SK-N-SH (cell line): ENCODE results near the gene RAD23B. TPM values are rescaled to one million over a fixed set of nuclear protein-coding genes. Genes with fewer than 3 reads are reported as not detected.

Source experiments
- CTCF ChIA-PET: fragments of 300-600, 350-600 bp; formaldehyde crosslinking; extraction: SDS; loops from one replicate; lab custom pipeline; 2021; lab: Yijun Ruan, JAX
- POLR2A ChIA-PET: fragments of 350-600 bp; sonication (Branson Sonifier 250); formaldehyde crosslinking; extraction: SDS; loops from one replicate; lab custom pipeline; 2020; ENCODE audit warnings: antibody characterized with exemption, inconsistent platforms; lab: Yijun Ruan, JAX
- DNase-seq: peaks from one replicate; pipeline ENCODE4 v3.0.0; 2012
- H2AFZ ChIP-seq: fragments of 200-600 bp; sonication (generic); 2 replicates; pipeline ENCODE4 v1.8.1; 2016; ENCODE audit warnings: antibody characterized with exemption, mild to moderate bottlenecking, low read depth
- H3F3A ChIP-seq: fragments of 200-600 bp; sonication (generic); replicated peaks from 2 replicates; pipeline ENCODE3; 2016; ENCODE audit warnings: antibody characterized with exemption, mild to moderate bottlenecking; ENCODE audit not compliant: insufficient read depth
- H3K27ac ChIP-seq, 2 experiments: fragments of 200-500 bp in 1 of 2; fragments of 200-600 bp in 1 of 2; sonication (Bioruptor generic) in 1 of 2; sonication (generic), shearing (Covaris generic) in 1 of 2; 2 replicates each; pipeline versions ENCODE4 v1.5.1 to v1.6.1; 2014 to 2016; ENCODE audit warnings: low read depth in 2 of 2, inconsistent platforms in 1 of 2, low read length in 1 of 2, mild to moderate bottlenecking in 1 of 2, mixed read lengths in 1 of 2
- H3K27me3 ChIP-seq: fragments of 200-600 bp; sonication (generic), shearing (Covaris generic); 2 replicates; pipeline ENCODE4 v1.6.1; 2016; ENCODE audit warnings: mixed run types; ENCODE audit not compliant: insufficient read depth
- H3K36me3 ChIP-seq, 2 experiments: fragments of 200-500 bp in 1 of 2; fragments of 200-600 bp in 1 of 2; sonication (Bioruptor generic) in 1 of 2; sonication (generic) in 1 of 2; replicated peaks in 1 of 2; 2 replicates each; pipeline versions ENCODE3 to v1.5.1; 2014 to 2016; ENCODE audit warnings: low read length in 1 of 2, mild to moderate bottlenecking in 1 of 2; ENCODE audit not compliant: insufficient read depth in 2 of 2, control insufficient read depth in 1 of 2
- H3K4me1 ChIP-seq, 2 experiments: fragments of 200-500 bp in 1 of 2; fragments of 200-600 bp in 1 of 2; sonication (Bioruptor generic) in 1 of 2; sonication (generic), shearing (Covaris generic) in 1 of 2; 2 replicates each; pipeline versions ENCODE4 v1.5.1 to v1.6.1; 2014 to 2016; ENCODE audit warnings: low read depth in 1 of 2, low read length in 1 of 2, mixed run types in 1 of 2; ENCODE audit not compliant: insufficient read depth in 2 of 2, control insufficient read depth in 1 of 2
- H3K4me2 ChIP-seq: fragments of 200-600 bp; sonication (generic), shearing (Covaris generic); 2 replicates; pipeline ENCODE4 v1.6.1; 2017; ENCODE audit warnings: mixed run types
- H3K4me3 ChIP-seq, 2 experiments: fragments of 200-500 bp in 1 of 2; fragments of 200-600 bp in 1 of 2; sonication (Bioruptor generic) in 1 of 2; sonication (generic), shearing (Covaris generic) in 1 of 2; 2 replicates each; pipeline versions ENCODE4 v1.5.1 to v1.8.1; 2014 to 2016; ENCODE audit warnings: low read depth in 2 of 2, inconsistent platforms in 1 of 2, low read length in 1 of 2, mild to moderate bottlenecking in 1 of 2, mixed read lengths in 1 of 2, moderate library complexity in 1 of 2
- H3K79me2 ChIP-seq: fragments of 200-600 bp; sonication (generic); 2 replicates; pipeline ENCODE4 v1.8.1; 2017; ENCODE audit warnings: mild to moderate bottlenecking; ENCODE audit not compliant: insufficient read depth
- H3K9ac ChIP-seq: fragments of 200-600 bp; sonication (generic); 2 replicates; pipeline ENCODE4 v1.6.1; 2017; ENCODE audit warnings: mixed run types
- H3K9me2 ChIP-seq: fragments of 200-600 bp; sonication (generic); 2 replicates; pipeline ENCODE4 v1.6.1; 2017; ENCODE audit warnings: mixed run types
- H3K9me3 ChIP-seq: fragments of 200-600 bp; sonication (generic); 2 replicates; pipeline ENCODE4 v1.6.1; 2017; ENCODE audit warnings: mixed run types, mild to moderate bottlenecking, moderate library complexity
- H4K20me1 ChIP-seq: fragments of 200-600 bp; sonication (generic); 2 replicates; pipeline ENCODE4 v1.6.1; 2017; ENCODE audit warnings: mild to moderate bottlenecking, mixed run types; ENCODE audit not compliant: insufficient read depth
- CHD2 ChIP-seq: fragments of 150-350 bp; IDR thresholded peaks from 2 replicates; pipeline ENCODE4 v1.6.1; 2018; ENCODE audit warnings: low read length; ENCODE audit not compliant: partially characterized antibody
- ELF1 ChIP-seq: IDR thresholded peaks from 2 replicates; pipeline ENCODE4 v1.4.0; 2012
- EP300 ChIP-seq, 2 experiments: IDR thresholded peaks; 2 replicates each; pipeline versions ENCODE4 v1.4.0 to v1.6.1; 2012; ENCODE audit warnings: borderline replicate concordance in 1 of 2, low read depth in 1 of 2, low read length in 1 of 2
- EZH2phosphoT487 ChIP-seq: fragments of 200-600 bp; sonication (generic); IDR thresholded peaks from 2 replicates; pipeline ENCODE4 v1.6.1; 2017; ENCODE audit warnings: low read depth, mixed run types, mild to moderate bottlenecking, antibody characterized with exemption, moderate library complexity, borderline replicate concordance
- FOSL2 ChIP-seq: IDR thresholded peaks from 2 replicates; pipeline ENCODE4 v1.4.0; 2012; ENCODE audit warnings: low read depth, mild to moderate bottlenecking, moderate library complexity, borderline replicate concordance
- FOXJ3 ChIP-seq: sonication (generic); formaldehyde crosslinking; IDR thresholded peaks from 2 replicates; pipeline ENCODE4 v1.5.1; 2020; ENCODE audit warnings: mild to moderate bottlenecking, missing genetic modification reagents
- FOXM1 ChIP-seq: IDR thresholded peaks from 2 replicates; pipeline ENCODE4 v1.4.0; 2012; ENCODE audit warnings: low read depth, mild to moderate bottlenecking
- GABPA ChIP-seq: IDR thresholded peaks from 2 replicates; pipeline ENCODE4 v1.4.0; 2012; ENCODE audit warnings: low read depth, mild to moderate bottlenecking
- NFIC ChIP-seq: IDR thresholded peaks from 2 replicates; pipeline ENCODE4 v1.4.0; 2012; ENCODE audit warnings: borderline replicate concordance
- RCOR1 ChIP-seq: fragments of 150-350 bp; IDR thresholded peaks from 2 replicates; pipeline ENCODE4 v1.6.1; 2017; ENCODE audit warnings: antibody characterized with exemption, low read length
- RFX5 ChIP-seq: IDR thresholded peaks from 2 replicates; pipeline ENCODE4 v1.6.1; 2012; ENCODE audit warnings: mild to moderate bottlenecking, improper control_type of control experiment, low read length
- RXRA ChIP-seq: IDR thresholded peaks from 2 replicates; pipeline ENCODE4 v1.4.0; 2012; ENCODE audit warnings: low read depth, mild to moderate bottlenecking, borderline replicate concordance
- SIN3A ChIP-seq: IDR thresholded peaks from 2 replicates; pipeline ENCODE4 v1.6.1; 2012; ENCODE audit warnings: low read depth, mild to moderate bottlenecking, low read length, moderate library complexity, borderline replicate concordance
- SMC3 ChIP-seq: IDR thresholded peaks from 2 replicates; pipeline ENCODE4 v1.6.1; 2012; ENCODE audit warnings: low read depth, low read length, improper control_type of control experiment
- TCF12 ChIP-seq: IDR thresholded peaks from 2 replicates; pipeline ENCODE4 v1.4.0; 2012
- WGBS: methylation state at CpG from one replicate; pipeline ENCODE4 v1.1.6; 2017; ENCODE audit warnings: low lambda C conversion rate; 5-methylcytosine and 5-hydroxymethylcytosine counted together
- polyA plus RNA-seq, 3 experiments: library from polyadenylated mRNA; depleted of rRNA; stranded (reverse); fragments of >200 nt; gene quantifications; 2 replicates each; pipeline ENCODE4 v1.2.3, GENCODE V29; 2012
- TF ChIP-seq, protein P1 (sequence below): IDR thresholded peaks from 2 replicates; pipeline ENCODE4 v1.4.0; 2012; ENCODE audit warnings: low read depth, borderline replicate concordance
- TF ChIP-seq, protein P2 (sequence below): IDR thresholded peaks from 2 replicates; pipeline ENCODE4; 2012
- TF ChIP-seq, protein P3 (sequence below): IDR thresholded peaks from 2 replicates; pipeline ENCODE4 v1.6.1; 2012; ENCODE audit warnings: mild to moderate bottlenecking, low read depth, low read length, moderate library complexity

The RAD23B gene
- polyA plus RNA-seq, 1 of the 3 experiments (the other 2 are of a cell fraction), result 62.9 TPM

GRCh38 chr9:107340920-107341632 lies 58.0 kb downstream of the RAD23B start (continued):
- no peak for TF ChIP-seq SIN3A
- TF ChIP-seq, all 33 proteins: peak for 6

DNA sequence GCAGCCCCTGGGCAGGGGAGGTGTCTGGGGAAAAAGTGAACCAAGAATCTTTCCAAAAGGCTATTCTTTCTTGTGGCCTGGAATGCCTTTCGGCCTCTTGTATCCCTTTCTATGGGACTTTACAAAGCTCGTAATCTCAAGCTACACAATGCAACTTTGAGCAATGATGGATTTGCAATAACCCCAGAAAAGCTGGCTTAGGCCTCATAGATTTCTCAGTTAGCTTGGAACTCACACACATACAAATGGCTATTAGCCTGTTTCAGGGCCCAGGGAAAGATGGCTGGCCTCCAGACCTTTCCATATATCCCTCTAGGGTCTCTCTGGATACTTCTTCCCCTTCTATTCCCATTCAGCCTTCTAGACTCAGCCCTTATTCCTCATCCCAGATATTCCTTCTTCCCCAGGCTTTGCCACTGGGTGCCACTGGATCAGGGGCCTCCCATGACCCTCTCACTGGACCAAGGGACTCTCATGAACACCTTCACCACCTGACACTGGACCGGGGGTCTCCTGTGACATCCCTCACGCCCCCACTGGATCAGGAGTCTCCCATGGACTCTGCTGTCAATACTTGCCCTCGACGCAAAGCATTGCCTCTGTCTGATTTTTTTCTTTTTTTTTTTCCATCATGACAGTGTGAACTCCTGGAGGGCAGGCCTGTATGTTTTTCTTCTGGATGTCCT lies 59.5 kb downstream of the RAD23B start:
- CTCF ChIA-PET, result interaction anchor here (0.7 to 2.5 kb wide), 5 partner anchors 17 to 185 kb away, joined by 3 to 23 read pairs (median 3); no protein-coding TSS in a partner anchor

DNA sequence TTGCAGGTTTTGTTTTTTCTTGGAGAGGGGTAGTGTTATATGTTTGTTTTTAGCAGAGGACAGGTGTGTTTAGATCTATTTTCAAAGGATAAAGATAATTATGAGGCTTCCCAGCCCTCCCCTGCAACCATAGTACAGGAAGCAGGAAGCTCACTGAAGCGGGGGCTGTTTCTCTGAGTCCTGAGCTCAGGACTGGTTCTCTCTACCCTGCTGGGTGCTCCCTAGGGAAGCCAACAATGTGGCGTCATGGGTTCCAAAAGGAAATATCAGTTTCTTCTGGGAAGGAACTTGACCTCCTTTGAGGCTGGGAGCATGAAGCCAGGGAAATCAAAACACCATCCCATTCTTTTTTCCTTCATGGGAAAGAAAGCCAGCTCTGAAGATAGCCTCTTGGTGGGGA lies 62.2 kb downstream of the RAD23B start:
- Histone ChIP-seq H3K4me2 (no peak overlapping the region), H3K9ac (no peak overlapping the region), H3K79me2 (no peaks in the 10 kb centered on the region), H3K4me1 (no peaks in the 10 kb centered on the region), H3K9me3 (no peaks in the 10 kb centered on the region), H3K27ac (no peak overlapping the region), H3K9me2 (no peaks in the 10 kb centered on the region), H4K20me1 (no peaks in the 10 kb centered on the region), H3K36me3 (peaks cover 0 to 3% of the 10 kb centered on the region in 2 experiments), H3K27me3 (no peaks in the 10 kb centered on the region), H3F3A (peaks cover 8% of the 10 kb centered on the region), H2AFZ (no peak overlapping the region), H3K4me3 (no peak overlapping the region)
- 100% methylated on average over 2 of the region's 2 CpGs for WGBS
- no peak for DNase-seq
- ChIA-PET POLR2A (no interaction called here), CTCF (no interaction called here)
- TF ChIP-seq SIN3A, result no peak
- TF ChIP-seq RXRA, result no peak
- no peak for TF ChIP-seq TCF12
- TF ChIP-seq FOXJ3 (CRISPR knock-in tag), result no peak
- no peak for TF ChIP-seq FOSL2
- no peak for TF ChIP-seq EP300 (IDR thresholded peaks at IDR 0.05; ENCODE audit: borderline replicate concordance in 1 of 2, low read depth in 1 of 2, low read length in 1 of 2)
- TF ChIP-seq, protein P1, sequence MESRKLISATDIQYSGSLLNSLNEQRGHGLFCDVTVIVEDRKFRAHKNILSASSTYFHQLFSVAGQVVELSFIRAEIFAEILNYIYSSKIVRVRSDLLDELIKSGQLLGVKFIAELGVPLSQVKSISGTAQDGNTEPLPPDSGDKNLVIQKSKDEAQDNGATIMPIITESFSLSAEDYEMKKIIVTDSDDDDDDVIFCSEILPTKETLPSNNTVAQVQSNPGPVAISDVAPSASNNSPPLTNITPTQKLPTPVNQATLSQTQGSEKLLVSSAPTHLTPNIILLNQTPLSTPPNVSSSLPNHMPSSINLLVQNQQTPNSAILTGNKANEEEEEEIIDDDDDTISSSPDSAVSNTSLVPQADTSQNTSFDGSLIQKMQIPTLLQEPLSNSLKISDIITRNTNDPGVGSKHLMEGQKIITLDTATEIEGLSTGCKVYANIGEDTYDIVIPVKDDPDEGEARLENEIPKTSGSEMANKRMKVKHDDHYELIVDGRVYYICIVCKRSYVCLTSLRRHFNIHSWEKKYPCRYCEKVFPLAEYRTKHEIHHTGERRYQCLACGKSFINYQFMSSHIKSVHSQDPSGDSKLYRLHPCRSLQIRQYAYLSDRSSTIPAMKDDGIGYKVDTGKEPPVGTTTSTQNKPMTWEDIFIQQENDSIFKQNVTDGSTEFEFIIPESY, result no peak
- no peak for TF ChIP-seq NFIC
- TF ChIP-seq RFX5, result no peak
- no peak for TF ChIP-seq CHD2
- no peak for TF ChIP-seq FOXM1
- TF ChIP-seq SMC3, result no peak
- TF ChIP-seq, protein P2, sequence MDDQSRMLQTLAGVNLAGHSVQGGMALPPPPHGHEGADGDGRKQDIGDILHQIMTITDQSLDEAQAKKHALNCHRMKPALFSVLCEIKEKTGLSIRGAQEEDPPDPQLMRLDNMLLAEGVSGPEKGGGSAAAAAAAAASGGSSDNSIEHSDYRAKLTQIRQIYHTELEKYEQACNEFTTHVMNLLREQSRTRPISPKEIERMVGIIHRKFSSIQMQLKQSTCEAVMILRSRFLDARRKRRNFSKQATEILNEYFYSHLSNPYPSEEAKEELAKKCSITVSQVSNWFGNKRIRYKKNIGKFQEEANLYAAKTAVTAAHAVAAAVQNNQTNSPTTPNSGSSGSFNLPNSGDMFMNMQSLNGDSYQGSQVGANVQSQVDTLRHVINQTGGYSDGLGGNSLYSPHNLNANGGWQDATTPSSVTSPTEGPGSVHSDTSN, result no peak
- TF ChIP-seq EZH2phosphoT487, result no peak
- TF ChIP-seq, protein P3, sequence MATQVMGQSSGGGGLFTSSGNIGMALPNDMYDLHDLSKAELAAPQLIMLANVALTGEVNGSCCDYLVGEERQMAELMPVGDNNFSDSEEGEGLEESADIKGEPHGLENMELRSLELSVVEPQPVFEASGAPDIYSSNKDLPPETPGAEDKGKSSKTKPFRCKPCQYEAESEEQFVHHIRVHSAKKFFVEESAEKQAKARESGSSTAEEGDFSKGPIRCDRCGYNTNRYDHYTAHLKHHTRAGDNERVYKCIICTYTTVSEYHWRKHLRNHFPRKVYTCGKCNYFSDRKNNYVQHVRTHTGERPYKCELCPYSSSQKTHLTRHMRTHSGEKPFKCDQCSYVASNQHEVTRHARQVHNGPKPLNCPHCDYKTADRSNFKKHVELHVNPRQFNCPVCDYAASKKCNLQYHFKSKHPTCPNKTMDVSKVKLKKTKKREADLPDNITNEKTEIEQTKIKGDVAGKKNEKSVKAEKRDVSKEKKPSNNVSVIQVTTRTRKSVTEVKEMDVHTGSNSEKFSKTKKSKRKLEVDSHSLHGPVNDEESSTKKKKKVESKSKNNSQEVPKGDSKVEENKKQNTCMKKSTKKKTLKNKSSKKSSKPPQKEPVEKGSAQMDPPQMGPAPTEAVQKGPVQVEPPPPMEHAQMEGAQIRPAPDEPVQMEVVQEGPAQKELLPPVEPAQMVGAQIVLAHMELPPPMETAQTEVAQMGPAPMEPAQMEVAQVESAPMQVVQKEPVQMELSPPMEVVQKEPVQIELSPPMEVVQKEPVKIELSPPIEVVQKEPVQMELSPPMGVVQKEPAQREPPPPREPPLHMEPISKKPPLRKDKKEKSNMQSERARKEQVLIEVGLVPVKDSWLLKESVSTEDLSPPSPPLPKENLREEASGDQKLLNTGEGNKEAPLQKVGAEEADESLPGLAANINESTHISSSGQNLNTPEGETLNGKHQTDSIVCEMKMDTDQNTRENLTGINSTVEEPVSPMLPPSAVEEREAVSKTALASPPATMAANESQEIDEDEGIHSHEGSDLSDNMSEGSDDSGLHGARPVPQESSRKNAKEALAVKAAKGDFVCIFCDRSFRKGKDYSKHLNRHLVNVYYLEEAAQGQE, result no peak
- TF ChIP-seq ELF1, result no peak

More for the DNA sequence above, 59.5 kb downstream of the RAD23B start:
- H3K4me1 ChIP-seq, result peaks cover 0 to 7% of the 10 kb centered on the region in 2 experiments; a peak in 1 of 4 replicates
- H3K4me2 ChIP-seq, result no peak overlapping the region
- no peak overlapping the region for H3K9ac ChIP-seq
- no peaks in the 10 kb centered on the region for H3K27me3 ChIP-seq
- H2AFZ ChIP-seq, result no peak overlapping the region
- WGBS, result 95% methylated on average over 6 of the region's 6 CpGs
- H3K36me3 ChIP-seq, result peaks cover 4 to 17% of the 10 kb centered on the region in 2 experiments
- H3K9me2 ChIP-seq, result no peaks in the 10 kb centered on the region
- H3F3A ChIP-seq, result peaks cover 8% of the 10 kb centered on the region
- POLR2A ChIA-PET, result no interaction called here
- no peaks in the 10 kb centered on the region; the same call in 1 of the 2 replicates for H4K20me1 ChIP-seq
- TF ChIP-seq GABPA, result no peak
- TF ChIP-seq RFX5, result no peak
- no peak for TF ChIP-seq FOXM1
- TF ChIP-seq RCOR1, result no peak
- no peak for TF ChIP-seq EZH2phosphoT487
- DNase-seq, result no peak
- no peaks in the 10 kb centered on the region for H3K9me3 ChIP-seq
- H3K79me2 ChIP-seq, result no peaks in the 10 kb centered on the region
- H3K27ac ChIP-seq, result no peak overlapping the region
- no peak overlapping the region for H3K4me3 ChIP-seq
